Activated CD4-positive, alpha-beta T cell treated with anti-CD3 and anti-CD28 coated beads, Interleukin-2, amount 10 ng/mL, durations not matched to agents 7 days and 5 days (primary cell): ENCODE results near the gene ANKRD11. TPM values are rescaled to one million over a fixed set of nuclear protein-coding genes. Genes with fewer than 3 reads are reported as not detected.
"Not testable (repeated sequence)": the region's sequence is repeated elsewhere in the genome, so short reads cannot be mapped to it uniquely, and the experiment has no call there.

Experiments used
- CTCF ChIA-PET: fragments of 350-600 bp; sonication (Branson Sonifier 250); formaldehyde crosslinking; loops from one replicate; lab custom pipeline; 2021; ENCODE audit warnings: antibody characterized with exemption; lab: Charles Lee
- POLR2A ChIA-PET: fragments of 350-600 bp; sonication (Branson Sonifier 250); formaldehyde crosslinking; loops from one replicate; lab custom pipeline; 2021; ENCODE audit warnings: antibody characterized with exemption; lab: Charles Lee
- DNase-seq: peaks from one replicate; pipeline ENCODE4 v3.0.0-alpha.2; 2020
- H3K27ac Mint-ChIP-seq: one replicate; pipeline ENCODE4 v1.8.0; 2021; ENCODE audit warnings: mild to moderate bottlenecking, moderate library complexity, mixed read lengths
- H3K27me3 Mint-ChIP-seq: one replicate; pipeline ENCODE4 v1.8.0; 2021; ENCODE audit warnings: mixed read lengths
- H3K36me3 Mint-ChIP-seq: one replicate; pipeline ENCODE4 v1.8.0; 2021; ENCODE audit warnings: low read depth, mixed read lengths
- H3K4me1 Mint-ChIP-seq: one replicate; pipeline ENCODE4 v1.8.0; 2021; ENCODE audit warnings: mixed read lengths
- H3K4me3 Mint-ChIP-seq: one replicate; pipeline ENCODE4 v1.8.0; 2021; ENCODE audit warnings: mild to moderate bottlenecking, moderate library complexity, mixed read lengths
- H3K9me3 Mint-ChIP-seq: one replicate; pipeline ENCODE4 v1.8.0; 2021; ENCODE audit warnings: mixed read lengths
- total RNA-seq, 2 experiments: library from RNA; stranded (reverse); gene quantifications; one replicate each; pipeline ENCODE4 v1.2.3, GENCODE V29; 2021

The ANKRD11 gene
- total RNA-seq, 2 experiments from 2014 or later: 158 to 178 TPM

GRCh38 chr16:89455178-89455577 lies 35.2 kb downstream of the ANKRD11 start:
- ChIA-PET POLR2A (no interaction called here), CTCF (interaction anchor here (0.6 to 1.2 kb wide), 6 partner anchors 29 to 1024 kb away, joined by 3 to 4 read pairs (median 3); no protein-coding TSS in a partner anchor)
- H3K27me3 Mint-ChIP-seq: no peaks in the 10 kb centered on the region
- H3K9me3 Mint-ChIP-seq: no peaks in the 10 kb centered on the region
- H3K27ac Mint-ChIP-seq: peak overlapping the region; percentile 76
- H3K4me3 Mint-ChIP-seq: no peak overlapping the region
- peak; percentile 69 for DNase-seq
- peaks cover 18% of the 10 kb centered on the region for H3K36me3 Mint-ChIP-seq
- peaks cover 76% of the 10 kb centered on the region for H3K4me1 Mint-ChIP-seq

GRCh38 chr16:89454378-89455125 lies 35.8 kb downstream of the ANKRD11 start:
- H3K4me3 Mint-ChIP-seq, H3K27me3 Mint-ChIP-seq, H3K9me3 Mint-ChIP-seq, POLR2A ChIA-PET, DNase-seq: not testable (repeated sequence)
- Mint-ChIP-seq H3K36me3 (peaks cover 18% of the 10 kb centered on the region), H3K4me1 (peaks cover 81% of the 10 kb centered on the region), H3K27ac (peak overlapping the region; percentile 81)
- CTCF ChIA-PET: interaction anchor here (0.5 to 1.2 kb wide), 4 partner anchors 31 to 1024 kb away, joined by 3 to 4 read pairs (median 3); no protein-coding TSS in a partner anchor

DNA sequence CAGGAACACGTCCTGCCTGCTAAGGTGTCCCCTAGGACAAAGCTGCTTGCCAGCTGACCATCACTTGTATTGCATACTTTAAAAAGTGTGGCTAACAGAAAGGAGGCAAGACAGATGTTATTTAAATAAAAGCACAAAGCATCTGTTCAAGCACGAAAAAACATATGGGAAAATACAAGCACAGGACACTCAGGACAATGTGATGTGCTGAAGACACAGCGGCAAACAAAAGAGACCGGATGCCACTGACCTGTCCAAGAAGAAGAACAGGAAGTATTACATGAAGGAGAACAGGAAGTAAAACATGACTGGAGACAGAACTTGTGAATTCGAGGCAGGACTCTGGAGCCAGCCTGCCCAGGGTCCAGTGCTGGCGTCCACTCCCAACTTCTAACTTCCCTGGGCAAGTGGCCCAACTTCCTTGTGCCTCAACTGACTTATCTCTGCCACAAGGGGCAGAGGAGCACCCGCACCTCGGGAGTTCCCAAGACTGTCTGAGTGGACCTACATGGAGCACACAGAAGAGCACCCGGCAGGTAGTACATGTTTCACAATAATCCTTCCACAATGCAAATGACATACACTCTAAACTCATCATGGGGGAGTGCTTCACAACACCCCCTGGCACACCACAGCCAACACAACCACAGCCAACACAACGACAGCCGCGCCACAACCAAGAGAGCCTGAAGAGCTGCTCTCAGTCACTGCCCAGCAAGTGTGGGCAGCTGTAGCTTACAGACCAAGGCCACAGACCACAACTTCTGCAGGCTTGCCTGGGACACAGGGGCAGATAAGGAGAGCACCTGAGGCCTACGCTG lies 36.6 kb downstream of the ANKRD11 start:
- Mint-ChIP-seq H3K9me3 (no peaks in the 10 kb centered on the region), H3K4me1 (peaks cover 78% of the 10 kb centered on the region), H3K27me3 (no peaks in the 10 kb centered on the region), H3K36me3 (peaks cover 13% of the 10 kb centered on the region), H3K27ac (peak overlapping the region; percentile 81), H3K4me3 (no peak overlapping the region)
- DNase-seq: no peak
- ChIA-PET CTCF (interaction anchor here (0.5 kb wide), 1 partner anchor 165 kb away, joined by 3 read pairs; no protein-coding TSS in a partner anchor), POLR2A (no interaction called here)

DNA sequence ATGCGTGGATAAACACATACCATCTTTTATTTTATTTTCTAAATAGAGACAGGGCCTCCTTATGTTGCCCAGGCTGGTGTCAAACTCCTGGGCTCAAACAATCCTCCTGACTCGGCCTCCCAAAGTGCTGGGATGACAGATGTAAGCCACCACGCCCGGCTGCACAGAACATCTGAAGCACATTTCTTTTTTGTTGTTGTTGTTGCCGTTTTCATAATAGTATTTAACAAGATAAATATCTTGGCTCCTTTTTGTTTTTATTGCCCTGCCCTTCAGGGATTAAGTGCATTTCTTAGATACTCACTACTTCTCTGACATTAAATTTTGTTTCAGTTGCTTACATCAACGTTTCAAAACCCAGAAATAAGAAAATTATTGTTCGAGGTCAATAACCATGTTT lies 37.4 kb downstream of the ANKRD11 start:
- no peak for DNase-seq
- no peaks in the 10 kb centered on the region for H3K9me3 Mint-ChIP-seq
- no peak overlapping the region for H3K4me3 Mint-ChIP-seq
- peaks cover 10% of the 10 kb centered on the region for H3K36me3 Mint-ChIP-seq
- ChIA-PET POLR2A (no interaction called here), CTCF (no interaction called here)
- H3K27ac Mint-ChIP-seq: peak overlapping the region; percentile 48
- no peaks in the 10 kb centered on the region for H3K27me3 Mint-ChIP-seq
- peaks cover 81% of the 10 kb centered on the region for H3K4me1 Mint-ChIP-seq

GRCh38 chr16:89452241-89452640 lies 38.1 kb downstream of the ANKRD11 start:
- H3K4me3 Mint-ChIP-seq: no peak overlapping the region
- ChIA-PET CTCF (no interaction called here), POLR2A (no interaction called here)

GRCh38 chr16:89450537-89450936 lies 39.8 kb downstream of the ANKRD11 start:
- ChIA-PET CTCF (interaction anchor here (1.1 to 1.8 kb wide), 2 partner anchors 9 to 41 kb away, joined by 3 to 8 read pairs; no protein-coding TSS in a partner anchor), POLR2A (interaction anchor here (1.2 kb wide), 1 partner anchor 34 kb away, joined by 3 read pairs; no protein-coding TSS in a partner anchor)
- Mint-ChIP-seq H3K27me3 (no peaks in the 10 kb centered on the region), H3K9me3 (no peaks in the 10 kb centered on the region), H3K27ac (peak overlapping the region; percentile 50), H3K36me3 (peaks cover 1% of the 10 kb centered on the region), H3K4me3 (no peak overlapping the region), H3K4me1 (peaks cover 85% of the 10 kb centered on the region)
- DNase-seq: no peak

More at GRCh38 chr16:89452241-89452640, 38.1 kb downstream of the ANKRD11 start:
- Mint-ChIP-seq H3K27ac (peak overlapping the region; percentile 79), H3K9me3 (no peaks in the 10 kb centered on the region), H3K36me3 (peaks cover 7% of the 10 kb centered on the region), H3K27me3 (no peaks in the 10 kb centered on the region), H3K4me1 (peaks cover 79% of the 10 kb centered on the region)
- no peak for DNase-seq

- Mint-ChIP-seq H3K36me3 (no peaks in the 10 kb centered on the region), H3K9me3 (no peaks in the 10 kb centered on the region), H3K27me3 (no peaks in the 10 kb centered on the region), H3K4me3 (no peak overlapping the region), H3K4me1 (peaks cover 87% of the 10 kb centered on the region), H3K27ac (no peak overlapping the region)
- DNase-seq: no peak
- POLR2A ChIA-PET: interaction anchor here (0.7 to 1.2 kb wide), 2 partner anchors 34 to 59 kb away, joined by 3 read pairs; no protein-coding TSS in a partner anchor
- CTCF ChIA-PET: interaction anchor here (0.6 to 1.8 kb wide), 3 partner anchors 10 to 70 kb away, joined by 3 to 8 read pairs (median 4); no protein-coding TSS in a partner anchor
Measured at GRCh38 chr16:89449726-89450335, 40.5 kb downstream of the ANKRD11 start.

- ChIA-PET CTCF (no interaction called here), POLR2A (no interaction called here)
- H3K27ac Mint-ChIP-seq: peak overlapping the region; percentile 31
- no peak overlapping the region for H3K4me3 Mint-ChIP-seq
- DNase-seq: no peak
- no peaks in the 10 kb centered on the region for H3K27me3 Mint-ChIP-seq
- no peaks in the 10 kb centered on the region for H3K9me3 Mint-ChIP-seq
- no peaks in the 10 kb centered on the region for H3K36me3 Mint-ChIP-seq
- H3K4me1 Mint-ChIP-seq: peaks cover 91% of the 10 kb centered on the region
Measured at GRCh38 chr16:89448656-89449055, 41.7 kb downstream of the ANKRD11 start.

DNA sequence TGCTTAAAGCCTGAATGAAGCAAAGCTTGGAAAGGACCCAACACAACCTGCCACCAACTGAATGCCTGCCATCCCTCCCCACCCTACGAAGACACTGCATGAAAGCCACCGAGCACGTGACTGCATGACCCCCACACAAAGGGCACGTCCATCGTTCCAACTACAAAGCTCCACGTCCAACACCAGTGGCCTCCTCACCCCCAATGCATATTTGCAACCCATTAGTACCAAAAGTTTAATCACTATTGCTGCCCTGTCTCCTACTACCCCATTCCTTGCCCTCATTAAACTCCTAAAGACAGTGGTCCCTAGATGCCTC lies 43.4 kb downstream of the ANKRD11 start:
- peaks cover 92% of the 10 kb centered on the region for H3K4me1 Mint-ChIP-seq
- ChIA-PET CTCF (interaction anchor here (1.0 to 2.3 kb wide), 2 partner anchors 11 to 25 kb away, joined by 3 to 13 read pairs; no protein-coding TSS in a partner anchor), POLR2A (interaction anchor here (0.7 kb wide), 1 partner anchor 196 kb away, joined by 3 read pairs; no protein-coding TSS in a partner anchor)
- no peaks in the 10 kb centered on the region for H3K27me3 Mint-ChIP-seq
- H3K4me3 Mint-ChIP-seq: no peak overlapping the region
- DNase-seq: no peak
- no peaks in the 10 kb centered on the region for H3K36me3 Mint-ChIP-seq
- peak overlapping the region; percentile 59 for H3K27ac Mint-ChIP-seq
- H3K9me3 Mint-ChIP-seq: no peaks in the 10 kb centered on the region

GRCh38 chr16:89446136-89446974 lies 44.0 kb downstream of the ANKRD11 start:
- Mint-ChIP-seq H3K27me3 (no peaks in the 10 kb centered on the region), H3K27ac (peak overlapping the region; percentile 59), H3K36me3 (no peaks in the 10 kb centered on the region), H3K9me3 (no peaks in the 10 kb centered on the region), H3K4me3 (no peak overlapping the region), H3K4me1 (peaks cover 91% of the 10 kb centered on the region)
- no peak for DNase-seq
- POLR2A ChIA-PET: interaction anchor here (0.6 kb wide), 1 partner anchor 20 kb away, joined by 4 read pairs; no protein-coding TSS in a partner anchor
- CTCF ChIA-PET: interaction anchor here (0.6 to 2.3 kb wide), 4 partner anchors 10 to 326 kb away, joined by 3 to 13 read pairs (median 3); no protein-coding TSS in a partner anchor

DNA sequence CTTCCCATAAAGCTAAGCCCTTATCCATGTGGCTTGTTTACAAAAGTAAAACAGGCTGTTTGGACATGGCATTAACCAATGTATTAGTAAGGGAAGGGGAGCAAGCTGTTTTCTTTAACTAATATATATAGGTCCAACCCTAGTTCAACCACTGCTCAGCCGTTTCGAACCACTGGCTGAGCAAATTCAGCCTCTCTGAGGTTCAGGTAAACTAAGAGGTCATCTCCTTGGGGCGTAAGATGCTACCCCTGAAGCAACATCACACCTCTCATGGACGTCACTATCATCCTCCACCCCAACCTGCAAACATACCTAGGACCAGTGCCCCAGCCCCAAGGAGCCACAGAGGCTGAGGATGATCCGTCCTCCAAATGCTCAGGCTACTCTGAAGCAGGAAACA lies 45.2 kb downstream of the ANKRD11 start:
- DNase-seq: no peak
- Mint-ChIP-seq H3K27me3 (no peaks in the 10 kb centered on the region), H3K4me1 (peaks cover 91% of the 10 kb centered on the region), H3K9me3 (no peaks in the 10 kb centered on the region), H3K36me3 (peaks cover 6% of the 10 kb centered on the region), H3K4me3 (no peak overlapping the region), H3K27ac (peak overlapping the region; percentile 46)
- CTCF ChIA-PET: no interaction called here
- POLR2A ChIA-PET: no interaction called here
